GM12892 (cell line): ENCODE results near the gene TEX11.

ENCODE experiments used
- POLR2A ChIP-seq: IDR thresholded peaks from 2 replicates; pipeline ENCODE4 v1.6.1; 2011; ENCODE audit warnings: low read depth, low read length, control low read depth
- POLR2AphosphoS5 ChIP-seq: IDR thresholded peaks from 2 replicates; pipeline ENCODE4 v1.6.1; 2011; ENCODE audit warnings: low read depth, low read length, control low read depth
- TAF1 ChIP-seq: IDR thresholded peaks from 2 replicates; pipeline ENCODE4 v1.6.1; 2011; ENCODE audit warnings: low read depth, mild to moderate bottlenecking, control low read depth, low read length, borderline replicate concordance

- TF ChIP-seq POLR2A (no peak), POLR2AphosphoS5 (no peak), TAF1 (no peak)
Observed at GRCh38 chrX:70808942-70809940, 99.3 kb downstream of the TEX11 start.
